OCI-LY3 (cell line): Measurements from ENCODE around the gene RCAN2.

Experiments
- H2AFZ ChIP-seq: fragments of 200-600, 300-600 bp; shearing (Covaris generic); 2 replicates; pipeline ENCODE4 v1.6.0; 2014; ENCODE audit warnings: antibody characterized with exemption, low read depth, low read length
- H3K27ac ChIP-seq: fragments of 200-600, 300-600 bp; sonication (generic); 2 replicates; pipeline ENCODE4 v1.5.1; 2014; ENCODE audit warnings: mild to moderate bottlenecking, low read length, moderate library complexity, mixed read lengths
- H3K27me3 ChIP-seq: fragments of 200-600, 300-600 bp; sonication (generic); 2 replicates; pipeline ENCODE4 v1.6.1; 2014; ENCODE audit warnings: low read depth, low read length, mixed read lengths
- H3K36me3 ChIP-seq: fragments of 200-600, 300-600 bp; sonication (generic); replicated peaks from 2 replicates; pipeline ENCODE3; 2014; ENCODE audit warnings: low read depth, low read length, mixed read lengths
- H3K4me1 ChIP-seq: fragments of 300-600, 200-600 bp; sonication (generic); 2 replicates; pipeline ENCODE4 v1.6.1; 2014; ENCODE audit warnings: low read length, mixed read lengths
- H3K4me2 ChIP-seq: fragments of 200-600, 300-600 bp; sonication (generic); 2 replicates; pipeline ENCODE4 v1.6.1; 2014; ENCODE audit warnings: low read length, mixed read lengths
- H3K4me3 ChIP-seq: fragments of 300-600, 200-600 bp; sonication (generic); 2 replicates; pipeline ENCODE4 v1.5.1; 2014; ENCODE audit warnings: antibody characterized with exemption, mild to moderate bottlenecking, low read length, moderate library complexity
- H3K79me2 ChIP-seq: fragments of 300-600, 200-600 bp; shearing (Covaris generic); 2 replicates; pipeline ENCODE4 v1.6.1; 2014; ENCODE audit warnings: mild to moderate bottlenecking, low read length, mixed read lengths
- H3K9ac ChIP-seq: fragments of 300-600, 200-600 bp; shearing (Covaris generic); 2 replicates; pipeline ENCODE4 v1.6.0; 2014; ENCODE audit warnings: mild to moderate bottlenecking, low read length, moderate library complexity
- H3K9me3 ChIP-seq: fragments of 200-600, 300-600 bp; shearing (Covaris generic); 2 replicates; pipeline ENCODE4 v1.6.1; 2014; ENCODE audit warnings: low read length, mixed read lengths; ENCODE audit not compliant: insufficient read depth
- H4K20me1 ChIP-seq: fragments of 200-600, 300-600 bp; sonication (generic); 2 replicates; pipeline ENCODE4 v1.6.1; 2016; ENCODE audit warnings: low read length, mixed read lengths; ENCODE audit not compliant: insufficient read depth
- CTCF ChIP-seq: fragments of 200-600, 300-600 bp; sonication (generic); IDR thresholded peaks from 2 replicates; pipeline ENCODE4 v1.5.1; 2014; ENCODE audit warnings: antibody characterized with exemption, low read length, low read depth
- EZH2phosphoT487 ChIP-seq: fragments of 200-600 bp; shearing (Covaris generic); IDR thresholded peaks from 2 replicates; pipeline ENCODE4 v1.6.1; 2018; ENCODE audit warnings: antibody characterized with exemption, mixed run types, low read depth

The RCAN2 gene

GRCh38 chr6:46456297-46456696 is 35.0 kb downstream of the RCAN2 start:
- TF ChIP-seq EZH2phosphoT487, result no peak
- no peak for TF ChIP-seq CTCF
- peaks cover 21% of the 10 kb centered on the region for H3K27me3 ChIP-seq
- no peaks in the 10 kb centered on the region for H3K9me3 ChIP-seq
- H3K9ac ChIP-seq, result no peak overlapping the region
- H3K79me2 ChIP-seq, result no peaks in the 10 kb centered on the region
- H3K36me3 ChIP-seq, result no peaks in the 10 kb centered on the region
- no peaks in the 10 kb centered on the region for H3K4me1 ChIP-seq
- H2AFZ ChIP-seq, result no peak overlapping the region
- no peaks in the 10 kb centered on the region for H4K20me1 ChIP-seq
- no peak overlapping the region for H3K4me3 ChIP-seq
- no peak overlapping the region for H3K4me2 ChIP-seq
- no peak overlapping the region for H3K27ac ChIP-seq

GRCh38 chr6:46454691-46455090 is 36.6 kb downstream of the RCAN2 start:
- Histone ChIP-seq H3K36me3 (no peaks in the 10 kb centered on the region), H3K27ac (no peak overlapping the region), H3K79me2 (no peaks in the 10 kb centered on the region)

GRCh38 chr6:46453741-46454316 is 37.4 kb downstream of the RCAN2 start:
- H2AFZ ChIP-seq, result no peak overlapping the region
- no peak overlapping the region for H3K27ac ChIP-seq
- no peaks in the 10 kb centered on the region for H3K79me2 ChIP-seq
- no peak overlapping the region for H3K9ac ChIP-seq
- H3K4me1 ChIP-seq, result no peaks in the 10 kb centered on the region
- TF ChIP-seq EZH2phosphoT487, result no peak
- TF ChIP-seq CTCF, result no peak
- no peak overlapping the region for H3K4me3 ChIP-seq
- H4K20me1 ChIP-seq, result no peaks in the 10 kb centered on the region
- no peaks in the 10 kb centered on the region for H3K9me3 ChIP-seq
- no peaks in the 10 kb centered on the region for H3K36me3 ChIP-seq
- peaks cover 9% of the 10 kb centered on the region for H3K27me3 ChIP-seq
- no peak overlapping the region for H3K4me2 ChIP-seq

More at GRCh38 chr6:46454691-46455090, 36.6 kb downstream of the RCAN2 start:
- Histone ChIP-seq H4K20me1 (no peaks in the 10 kb centered on the region), H3K4me1 (no peaks in the 10 kb centered on the region), H3K9ac (no peak overlapping the region), H2AFZ (no peak overlapping the region), H3K4me3 (no peak overlapping the region), H3K9me3 (no peaks in the 10 kb centered on the region), H3K4me2 (no peak overlapping the region), H3K27me3 (peaks cover 9% of the 10 kb centered on the region)
- TF ChIP-seq CTCF (no peak), EZH2phosphoT487 (no peak)

- H3K36me3 ChIP-seq, result no peaks in the 10 kb centered on the region
- H4K20me1 ChIP-seq, result no peaks in the 10 kb centered on the region
- H3K27me3 ChIP-seq, result peaks cover 9% of the 10 kb centered on the region
- H3K27ac ChIP-seq, result no peak overlapping the region
- no peak overlapping the region for H3K4me2 ChIP-seq
- no peaks in the 10 kb centered on the region for H3K4me1 ChIP-seq
- no peaks in the 10 kb centered on the region for H3K79me2 ChIP-seq
- no peak overlapping the region for H2AFZ ChIP-seq
- TF ChIP-seq CTCF (no peak), EZH2phosphoT487 (no peak)
- no peak overlapping the region for H3K4me3 ChIP-seq
- no peak overlapping the region for H3K9ac ChIP-seq
- H3K9me3 ChIP-seq, result no peaks in the 10 kb centered on the region
These were observed 38.0 kb downstream of the RCAN2 start for GRCh38 chr6:46453216-46453615.
